ELR (cell line): ENCODE measurements around the gene SLC6A16.
A peak's percentile ranks its signal among the peaks of the same experiment; 100 is the strongest.

Experiments
- DNase-seq: peaks from one replicate; pipeline ENCODE4 v3.0.0-alpha.2; 2015; ENCODE audit warnings: low read depth

SLC6A16 gene

GRCh38 chr19:49266409-49266808 is 58.6 kb downstream of the SLC6A16 start:
- DNase-seq = peak; percentile 39

GRCh38 chr19:49264258-49264657 is 60.7 kb downstream of the SLC6A16 start:
- no peak for DNase-seq

GRCh38 chr19:49261602-49262001 is 63.4 kb downstream of the SLC6A16 start:
- no peak for DNase-seq

- DNase-seq = no peak
These were observed 68.3 kb downstream of the SLC6A16 start for GRCh38 chr19:49256691-49257090.

- no peak for DNase-seq
These were observed 69.3 kb downstream of the SLC6A16 start for GRCh38 chr19:49255674-49256073.

GRCh38 chr19:49249933-49250332 is 75.1 kb downstream of the SLC6A16 start:
- DNase-seq = no peak

- no peak for DNase-seq
These were observed 77.3 kb downstream of the SLC6A16 start for GRCh38 chr19:49247676-49248075.

GRCh38 chr19:49244256-49244655 is 80.7 kb downstream of the SLC6A16 start:
- DNase-seq = no peak

GRCh38 chr19:49243726-49244125 is 81.3 kb downstream of the SLC6A16 start:
- no peak for DNase-seq

GRCh38 chr19:49243129-49243528 is 81.9 kb downstream of the SLC6A16 start:
- no peak for DNase-seq

- no peak for DNase-seq
These were observed 83.2 kb downstream of the SLC6A16 start for GRCh38 chr19:49241769-49242168.
